MM.1S (cell line): ENCODE results near the gene IMMP2L.

Source experiments
- CTCF ChIP-seq: fragments of 300-600 bp; sonication (generic); IDR thresholded peaks from 2 replicates; pipeline ENCODE4 v1.5.1; 2016; ENCODE audit warnings: antibody characterized with exemption, low read length, mixed read lengths
- EZH2phosphoT487 ChIP-seq: fragments of 300-600 bp; sonication (generic); IDR thresholded peaks from 2 replicates; pipeline ENCODE4 v1.6.1; 2018; ENCODE audit warnings: antibody characterized with exemption, low read length

GRCh38 chr7:111088328-111088727, 474.0 kb downstream of the IMMP2L start:
- no peak for TF ChIP-seq CTCF
- no peak for TF ChIP-seq EZH2phosphoT487
